Measurements from ENCODE around the gene DAPK2. TPM values are rescaled to one million over a fixed set of nuclear protein-coding genes. Genes with fewer than 3 reads are reported as not detected.
A peak's percentile ranks its signal among the peaks of the same experiment; 100 is the strongest.
"Not testable (repeated sequence)": the region's sequence is repeated elsewhere in the genome, so short reads cannot be mapped to it uniquely, and the experiment has no call there.

The DAPK2 gene
- total RNA-seq, 2 experiments from 2014 or later: 0.29 to 0.60 TPM

- Mint-ChIP-seq H3K27ac (no peak overlapping the region), H3K36me3 (peaks cover 7% of the 10 kb centered on the region), H3K9me3 (no peaks in the 10 kb centered on the region), H3K27me3 (no peaks in the 10 kb centered on the region), H3K4me3 (no peak overlapping the region), H3K4me1 (peaks cover 7% of the 10 kb centered on the region)
- no peak for DNase-seq
These were observed 23.8 kb upstream of the DAPK2 start for GRCh38 chr15:64070106-64070505.

GRCh38 chr15:64068133-64068532 lies 21.8 kb upstream of the DAPK2 start:
- Mint-ChIP-seq H3K4me1 (peaks cover 7% of the 10 kb centered on the region), H3K36me3 (peaks cover 5% of the 10 kb centered on the region), H3K27me3 (no peaks in the 10 kb centered on the region), H3K9me3 (no peaks in the 10 kb centered on the region), H3K4me3 (no peak overlapping the region), H3K27ac (no peak overlapping the region)
- no peak for DNase-seq

- Mint-ChIP-seq H3K36me3 (peaks cover 4% of the 10 kb centered on the region), H3K4me3 (no peak overlapping the region), H3K9me3 (no peaks in the 10 kb centered on the region), H3K4me1 (peaks cover 7% of the 10 kb centered on the region), H3K27me3 (no peaks in the 10 kb centered on the region), H3K27ac (no peak overlapping the region)
- peak; percentile 52 for DNase-seq
These were observed 21.3 kb upstream of the DAPK2 start for GRCh38 chr15:64067564-64068030.

DNA sequence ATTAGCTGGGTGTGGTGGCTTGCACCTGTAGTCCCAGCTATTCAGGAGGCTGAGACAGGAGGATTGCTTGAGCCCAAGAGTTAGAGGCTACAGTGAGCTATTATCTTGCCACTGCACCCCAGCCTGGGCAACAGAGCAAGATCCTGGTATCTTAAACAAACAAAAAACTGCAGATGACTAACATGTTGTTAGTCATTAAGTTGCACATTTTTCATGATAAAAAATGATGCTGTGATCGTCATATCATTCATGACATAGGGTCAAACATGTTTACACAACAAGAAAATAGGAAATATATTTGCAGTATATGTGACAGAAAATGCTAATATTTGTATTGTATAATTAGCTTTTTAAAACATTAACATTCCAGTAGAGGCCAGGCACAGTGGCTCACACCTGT lies 20.2 kb upstream of the DAPK2 start:
- no peaks in the 10 kb centered on the region for H3K27me3 Mint-ChIP-seq
- H3K27ac Mint-ChIP-seq: no peak overlapping the region
- H3K4me3 Mint-ChIP-seq: no peak overlapping the region
- peaks cover 7% of the 10 kb centered on the region for H3K4me1 Mint-ChIP-seq
- no peak for DNase-seq
- no peaks in the 10 kb centered on the region for H3K9me3 Mint-ChIP-seq
- H3K36me3 Mint-ChIP-seq: no peaks in the 10 kb centered on the region

DNA sequence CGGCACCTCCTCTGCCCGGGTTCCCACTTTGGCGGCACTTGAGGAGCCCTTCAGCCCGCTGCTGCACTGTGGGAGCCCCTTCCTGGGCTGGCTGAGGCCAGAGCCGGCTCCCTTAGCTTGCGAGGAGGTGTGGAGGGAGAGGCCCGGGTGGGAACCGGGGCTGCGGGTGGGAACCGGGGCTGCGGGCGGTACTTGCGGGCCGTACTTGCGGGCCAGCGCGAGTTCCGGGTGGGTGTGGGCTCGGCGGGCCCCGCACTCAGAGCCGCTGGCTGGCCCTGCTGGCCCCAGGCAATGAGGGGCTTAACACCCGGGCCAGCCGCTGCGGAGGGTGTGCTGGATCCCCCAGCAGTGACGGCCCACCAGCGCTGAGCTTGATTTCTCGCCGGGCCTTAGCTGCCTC lies 14.4 kb upstream of the DAPK2 start:
- H3K4me3 Mint-ChIP-seq: no peak overlapping the region
- H3K27ac Mint-ChIP-seq: no peak overlapping the region
- H3K27me3 Mint-ChIP-seq: no peaks in the 10 kb centered on the region
- no peaks in the 10 kb centered on the region for H3K36me3 Mint-ChIP-seq
- H3K9me3 Mint-ChIP-seq: no peaks in the 10 kb centered on the region
- DNase-seq: no peak
- no peaks in the 10 kb centered on the region for H3K4me1 Mint-ChIP-seq

GRCh38 chr15:64059104-64059503 lies 12.8 kb upstream of the DAPK2 start:
- not testable (repeated sequence) for H3K4me3 Mint-ChIP-seq, H3K27me3 Mint-ChIP-seq, H3K9me3 Mint-ChIP-seq, H3K36me3 Mint-ChIP-seq, H3K27ac Mint-ChIP-seq, H3K4me1 Mint-ChIP-seq, DNase-seq

DNA sequence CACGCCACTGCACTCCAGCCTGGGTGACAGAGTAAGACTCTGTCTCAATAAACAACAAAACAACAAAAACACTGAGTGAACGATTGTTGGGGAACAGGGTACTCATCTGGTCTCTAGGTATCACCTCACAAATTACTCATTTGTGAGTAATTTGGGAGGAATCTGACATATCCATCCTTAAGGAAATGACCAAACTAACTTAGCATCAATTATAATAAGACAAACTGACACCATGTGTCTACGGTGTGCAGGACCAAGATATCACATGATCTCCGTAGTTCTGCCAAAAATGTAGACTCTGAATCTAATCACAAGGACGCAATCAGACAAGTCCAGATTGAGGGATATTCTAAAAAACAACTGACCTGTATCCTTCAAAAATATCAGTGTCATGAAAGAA lies 12.0 kb upstream of the DAPK2 start:
- Mint-ChIP-seq H3K36me3 (no peaks in the 10 kb centered on the region), H3K27me3 (no peaks in the 10 kb centered on the region), H3K27ac (no peak overlapping the region), H3K4me3 (no peak overlapping the region), H3K4me1 (no peaks in the 10 kb centered on the region), H3K9me3 (no peaks in the 10 kb centered on the region)
- no peak for DNase-seq

DNA sequence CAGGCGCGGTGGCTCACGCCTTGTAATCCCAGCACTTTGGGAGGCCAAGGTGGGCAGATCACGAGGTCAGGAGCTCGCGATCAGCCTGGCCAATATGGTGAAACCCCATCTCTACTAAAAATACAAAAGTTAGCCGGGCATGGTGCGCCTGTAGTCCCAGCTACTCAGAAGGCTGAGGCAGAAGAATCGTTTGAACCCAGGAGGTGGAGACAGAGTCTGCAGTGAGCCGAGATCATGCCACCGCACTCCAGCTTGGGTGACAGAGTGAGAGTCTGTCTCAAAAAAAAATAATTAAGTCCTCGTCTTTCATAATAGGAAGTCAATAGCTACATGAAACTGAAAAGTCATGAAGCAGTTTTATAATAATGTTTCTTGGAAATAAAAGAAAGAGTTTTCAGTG lies 7.4 kb upstream of the DAPK2 start:
- not testable (repeated sequence) for H3K4me3 Mint-ChIP-seq, DNase-seq, H3K27me3 Mint-ChIP-seq, H3K36me3 Mint-ChIP-seq, H3K27ac Mint-ChIP-seq, H3K4me1 Mint-ChIP-seq, H3K9me3 Mint-ChIP-seq

DNA sequence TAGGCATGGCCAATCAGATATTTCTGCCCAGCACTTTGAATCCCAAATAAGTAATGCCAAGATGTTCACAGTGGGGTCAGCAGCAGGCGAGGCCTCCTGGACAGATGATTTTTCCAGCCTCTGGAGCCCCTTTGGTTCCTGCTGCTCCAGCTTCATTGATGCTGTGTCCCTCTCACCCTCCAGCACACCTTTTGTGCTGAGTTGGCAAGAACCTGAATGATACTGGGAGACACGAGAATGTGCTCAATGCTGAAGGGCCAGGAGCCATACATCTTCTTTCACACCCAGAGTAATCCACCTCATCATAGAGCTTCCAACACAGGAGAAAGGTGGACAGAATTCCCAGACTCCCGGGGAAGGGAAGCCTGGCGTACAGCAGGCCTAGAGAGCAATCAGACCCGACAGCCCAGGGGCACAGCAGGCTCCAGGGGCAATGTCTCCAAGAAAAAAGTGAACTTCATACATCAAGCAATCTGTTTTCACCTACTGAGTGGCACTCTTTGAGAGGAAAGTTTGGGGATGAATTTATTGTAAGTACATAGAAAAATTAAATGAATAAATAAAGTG lies 6.7 kb upstream of the DAPK2 start:
- Mint-ChIP-seq H3K4me3 (no peak overlapping the region), H3K4me1 (peaks cover 4% of the 10 kb centered on the region), H3K27ac (no peak overlapping the region), H3K9me3 (no peaks in the 10 kb centered on the region), H3K27me3 (peaks cover 6% of the 10 kb centered on the region), H3K36me3 (no peaks in the 10 kb centered on the region)
- no peak for DNase-seq

GRCh38 chr15:64051407-64052259 lies 5.3 kb upstream of the DAPK2 start:
- Mint-ChIP-seq H3K4me3 (no peak overlapping the region), H3K36me3 (no peaks in the 10 kb centered on the region), H3K27ac (no peak overlapping the region), H3K9me3 (no peaks in the 10 kb centered on the region), H3K4me1 (peaks cover 7% of the 10 kb centered on the region), H3K27me3 (peaks cover 20% of the 10 kb centered on the region)
- no peak for DNase-seq

DNA sequence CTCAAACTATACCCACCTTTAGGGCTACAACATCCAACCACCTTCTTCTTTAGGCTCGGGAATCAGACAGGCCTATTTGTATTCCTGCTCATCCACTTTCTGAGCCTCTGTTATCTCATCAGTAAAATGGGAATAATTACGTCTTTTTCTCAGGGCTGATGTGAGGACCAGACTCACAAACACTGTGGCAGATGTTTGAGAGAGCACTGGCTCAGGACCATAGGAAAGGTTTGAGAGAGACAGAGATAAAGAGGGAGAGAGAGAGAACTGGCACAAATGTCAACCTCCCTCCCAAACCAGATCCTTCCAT lies 4.8 kb upstream of the DAPK2 start:
- no peak for DNase-seq
- no peaks in the 10 kb centered on the region for H3K36me3 Mint-ChIP-seq
- H3K27ac Mint-ChIP-seq: no peak overlapping the region
- H3K4me1 Mint-ChIP-seq: peaks cover 9% of the 10 kb centered on the region
- H3K4me3 Mint-ChIP-seq: no peak overlapping the region
- H3K27me3 Mint-ChIP-seq: peaks cover 22% of the 10 kb centered on the region
- no peaks in the 10 kb centered on the region for H3K9me3 Mint-ChIP-seq

DNA sequence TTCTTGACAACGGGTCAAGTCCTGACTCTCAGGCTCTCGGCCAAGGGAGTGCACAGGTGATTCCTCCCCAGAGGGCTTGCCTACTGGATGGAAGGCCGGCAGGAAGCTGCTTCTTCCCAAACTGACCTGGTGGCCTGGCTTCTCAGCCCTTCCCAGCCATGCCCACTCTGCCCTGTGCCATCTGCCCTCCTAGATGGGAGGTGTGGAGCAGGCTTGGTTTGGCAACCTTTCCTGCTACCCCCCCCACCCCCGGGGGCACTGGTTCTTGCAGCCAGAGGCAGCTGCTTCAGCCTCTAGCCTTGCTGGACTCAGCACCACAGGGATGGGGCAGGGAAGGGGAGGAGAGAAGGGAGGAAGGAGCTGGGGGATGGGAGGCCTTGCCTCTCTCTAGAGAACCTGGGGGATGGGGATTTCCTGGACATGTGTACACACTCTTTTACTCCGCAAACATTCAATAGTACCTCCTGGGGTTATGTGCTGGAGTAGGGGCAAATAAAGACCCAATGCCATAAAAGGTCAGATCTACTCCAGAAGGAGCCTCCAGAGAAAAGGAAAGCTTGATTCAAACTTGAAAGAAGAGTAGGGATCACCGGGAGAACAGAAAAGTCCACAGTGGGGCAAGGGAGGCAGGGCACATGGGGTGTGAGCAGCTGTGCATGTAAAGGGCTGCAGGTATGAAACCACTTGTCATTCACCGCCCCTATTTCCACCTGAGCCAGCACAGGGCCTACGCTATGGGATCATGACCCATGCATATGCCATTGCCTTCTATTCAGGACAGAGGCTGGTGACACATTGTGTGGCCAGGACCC lies 4.2 kb upstream of the DAPK2 start:
- Mint-ChIP-seq H3K27ac (no peak overlapping the region), H3K4me1 (peaks cover 9% of the 10 kb centered on the region), H3K4me3 (no peak overlapping the region), H3K27me3 (peaks cover 22% of the 10 kb centered on the region), H3K9me3 (no peaks in the 10 kb centered on the region), H3K36me3 (no peaks in the 10 kb centered on the region)
- no peak for DNase-seq

DNA sequence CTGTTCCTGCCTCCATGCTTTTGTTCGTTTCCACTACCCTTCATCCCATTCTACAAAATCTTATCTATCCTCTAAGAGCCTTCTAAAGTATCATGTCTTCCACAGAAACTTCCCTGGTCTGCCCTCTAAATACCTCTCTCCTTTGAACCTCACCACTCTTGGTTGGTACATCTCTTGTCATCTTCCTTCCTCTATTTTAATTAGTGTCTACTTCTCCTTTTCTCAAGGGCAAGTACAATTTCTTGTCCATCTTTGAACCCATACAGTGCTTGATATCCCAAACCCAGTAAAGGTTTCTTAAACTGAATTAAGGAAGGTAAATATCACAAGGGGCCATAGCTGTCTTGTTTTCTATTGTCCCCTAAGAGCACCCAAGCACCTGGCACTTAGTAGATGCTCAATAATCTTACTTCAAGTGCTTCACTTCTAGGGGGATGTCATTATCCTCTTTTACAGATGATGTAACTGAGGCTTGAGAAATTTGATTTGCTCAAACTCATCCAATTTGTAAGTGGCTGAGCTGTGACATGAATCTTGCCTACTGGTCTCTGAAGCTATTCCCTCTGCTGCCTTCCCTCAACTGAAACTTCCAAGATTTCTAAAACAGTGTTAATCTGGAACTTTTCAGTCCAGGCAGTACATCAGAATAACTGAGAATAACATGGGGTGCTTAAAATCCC lies 2.6 kb upstream of the DAPK2 start:
- Mint-ChIP-seq H3K36me3 (no peaks in the 10 kb centered on the region), H3K27ac (no peak overlapping the region), H3K4me3 (no peak overlapping the region), H3K9me3 (no peaks in the 10 kb centered on the region), H3K27me3 (peaks cover 26% of the 10 kb centered on the region), H3K4me1 (peaks cover 9% of the 10 kb centered on the region)
- no peak for DNase-seq

GRCh38 chr15:64045774-64046420 lies 388 bp downstream of the DAPK2 start:
- DNase-seq: no peak
- Mint-ChIP-seq H3K36me3 (no peaks in the 10 kb centered on the region), H3K27me3 (peaks cover 26% of the 10 kb centered on the region), H3K4me3 (peak overlapping the region; percentile 44), H3K27ac (no peak overlapping the region), H3K4me1 (peaks cover 9% of the 10 kb centered on the region), H3K9me3 (no peaks in the 10 kb centered on the region)

DNA sequence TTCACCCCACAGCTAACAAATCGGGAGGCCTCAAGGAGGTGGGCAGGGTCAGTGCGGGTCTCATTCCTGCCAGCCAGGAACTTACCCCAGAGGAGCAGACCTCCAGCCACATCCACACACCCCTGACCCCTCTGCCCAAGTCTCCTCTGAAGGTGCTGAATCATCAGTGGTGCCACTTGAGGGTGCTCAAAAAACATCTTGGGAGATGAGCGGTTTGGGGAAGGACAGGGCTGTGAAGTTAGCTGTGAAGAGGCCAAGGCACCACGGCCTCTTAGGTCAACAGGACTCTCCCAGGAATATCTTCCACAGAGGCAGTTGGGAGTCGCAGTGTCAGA lies 1.2 kb downstream of the DAPK2 start:
- Mint-ChIP-seq H3K27ac (no peak overlapping the region), H3K9me3 (no peaks in the 10 kb centered on the region), H3K36me3 (no peaks in the 10 kb centered on the region), H3K4me1 (peaks cover 6% of the 10 kb centered on the region), H3K27me3 (peaks cover 26% of the 10 kb centered on the region), H3K4me3 (no peak overlapping the region)
- no peak for DNase-seq
